DND-41 (cell line): ENCODE measurements around the gene PYGM.

Source experiments
- CTCF ChIP-seq: IDR thresholded peaks from 2 replicates; pipeline ENCODE4 v1.5.1; 2012; ENCODE audit warnings: borderline replicate concordance, low read length, moderate library complexity, mild to moderate bottlenecking; ENCODE audit not compliant: poor library complexity, severe bottlenecking; ENCODE audit errors: extremely low read depth
- EZH2 ChIP-seq: IDR thresholded peaks from 3 replicates; pipeline ENCODE4 v1.6.1; 2012; ENCODE audit warnings: borderline replicate concordance, low read depth, mild to moderate bottlenecking, moderate library complexity, low read length, inconsistent platforms; ENCODE audit not compliant: severe bottlenecking

- TF ChIP-seq EZH2 (no peak), CTCF (peak; percentile 26)
Measured at GRCh38 chr11:64778473-64779298, 18.9 kb upstream of the PYGM start, which contains the start of gene SF1.
